ENCODE measurements around the gene RPL29. TPM values are rescaled to one million over a fixed set of nuclear protein-coding genes. Genes with fewer than 3 reads are reported as not detected.

The RPL29 gene
- total RNA-seq, 2 donors from 2014 or later = 586 to 682 TPM

- intact Hi-C loops (cut with DNase I) = no loop called here
- no peak for DNase-seq
- ATAC-seq = no peak
Observed at GRCh38 chr3:51971350-51971749, 24.3 kb downstream of the RPL29 start.

GRCh38 chr3:51970606-51971300 is 24.9 kb downstream of the RPL29 start:
- DNase-seq = no peak
- ATAC-seq = no peak
- intact Hi-C loops (cut with DNase I) = no loop called here

- DNase-seq (no peak), ATAC-seq (no peak)
- intact Hi-C loops (cut with DNase I) = no loop called here
Observed at GRCh38 chr3:51969841-51970240, 25.9 kb downstream of the RPL29 start.

- DNase-seq (no peak), ATAC-seq (no peak)
- intact Hi-C loops (cut with DNase I) = no loop called here
Observed at GRCh38 chr3:51968883-51969678, 26.6 kb downstream of the RPL29 start.

GRCh38 chr3:51968170-51968775 is 27.4 kb downstream of the RPL29 start:
- intact Hi-C loops (cut with DNase I) = no loop called here
- ATAC-seq = peak; percentile 1 to 7

GRCh38 chr3:51967384-51968169 is 28.1 kb downstream of the RPL29 start, which contains the start of gene PCBP4:
Gene PCBP4, minus strand, starts transcription at chr3:51967454. Its CDS starts 6,214 bp downstream, at chr3:51961240.
- DNase-seq (peak; percentile 83), ATAC-seq (peak; percentile 66 to 78)
- intact Hi-C loops (cut with DNase I) = no loop called here

More at GRCh38 chr3:51968170-51968775, 27.4 kb downstream of the RPL29 start:
- peak; percentile 54 for DNase-seq

GRCh38 chr3:51966922-51967383 is 28.7 kb downstream of the RPL29 start:
- no peak for DNase-seq
- ATAC-seq = no peak
- intact Hi-C loops (cut with DNase I) = no loop called here

- peak in 1 of 2 donors; percentile 2 for ATAC-seq
- no peak for DNase-seq
- intact Hi-C loops (cut with DNase I) = no loop called here
Observed at GRCh38 chr3:51966486-51966885, 29.2 kb downstream of the RPL29 start.

- no peak for DNase-seq
- no peak for ATAC-seq
- intact Hi-C loops (cut with DNase I) = no loop called here
Observed at GRCh38 chr3:51966016-51966415, 29.7 kb downstream of the RPL29 start.

- no peak for DNase-seq
- no peak for ATAC-seq
- intact Hi-C loops (cut with DNase I) = no loop called here
Observed at GRCh38 chr3:51964521-51964920, 31.2 kb downstream of the RPL29 start.

GRCh38 chr3:51963951-51964451 is 31.7 kb downstream of the RPL29 start:
- peak; percentile 35 for DNase-seq
- intact Hi-C loops (cut with DNase I) = no loop called here
- ATAC-seq = no peak

- ATAC-seq (no peak), DNase-seq (peak; percentile 26)
- intact Hi-C loops (cut with DNase I) = no loop called here
Observed at GRCh38 chr3:51962854-51963530, 32.7 kb downstream of the RPL29 start.

- DNase-seq (no peak), ATAC-seq (peak; percentile 44 to 51)
- intact Hi-C loops (cut with DNase I) = no loop called here
Observed at GRCh38 chr3:51961602-51962569, 33.8 kb downstream of the RPL29 start.

- intact Hi-C loops (cut with DNase I) = no loop called here
- no peak for DNase-seq
- no peak for ATAC-seq
Observed at GRCh38 chr3:51961011-51961410, 34.7 kb downstream of the RPL29 start.

GRCh38 chr3:51960386-51960785 is 35.3 kb downstream of the RPL29 start:
- DNase-seq (no peak), ATAC-seq (no peak)
- intact Hi-C loops (cut with DNase I) = no loop called here

- intact Hi-C loops (cut with DNase I) = no loop called here
- no peak for ATAC-seq
- DNase-seq = no peak
Observed at GRCh38 chr3:51959651-51960050, 36.0 kb downstream of the RPL29 start.
